ENCODE results near the gene COG3. TPM values are rescaled to one million over a fixed set of nuclear protein-coding genes. Genes with fewer than 3 reads are reported as not detected.
A peak's percentile ranks its signal among the peaks of the same experiment; 100 is the strongest.

Gene COG3
- total RNA-seq, 6 experiments from 2014 or later, result 17.5 to 22.2 (median 20.7) TPM

DNA sequence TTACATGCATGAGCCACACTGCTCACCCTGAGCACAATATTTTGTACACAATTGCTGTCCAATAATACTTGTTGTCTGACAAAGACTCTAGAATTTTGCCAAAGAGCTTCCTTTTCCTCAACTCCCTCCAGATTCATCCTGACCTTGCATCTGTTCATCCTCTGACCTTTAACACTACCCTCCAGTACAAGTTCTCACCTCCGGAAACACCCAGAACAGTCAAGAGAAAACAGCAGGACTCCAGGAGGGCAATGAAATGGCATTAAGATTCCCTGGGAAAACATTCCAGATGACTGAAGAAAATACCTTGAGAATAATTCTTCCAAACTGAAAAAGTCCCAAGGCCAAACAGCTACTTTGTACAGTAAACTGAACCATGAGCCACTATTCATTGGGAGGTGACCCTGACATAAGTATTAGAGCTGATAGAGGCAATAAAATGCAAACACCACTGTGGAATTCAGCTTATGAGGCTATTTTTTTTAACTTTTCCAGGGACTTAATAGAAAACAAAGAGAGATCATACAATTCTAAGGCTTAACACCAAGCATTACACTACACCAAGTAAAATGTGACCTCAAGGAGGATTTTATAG is 15.7 kb upstream of the COG3 start:
- peaks cover 11% of the 10 kb centered on the region for H3K4me1 Mint-ChIP-seq (ENCODE audit: low read depth)
- H3K27me3 Mint-ChIP-seq (ENCODE audit: insufficient read depth), result peaks cover 17% of the 10 kb centered on the region
- no peak overlapping the region for H3K27ac Mint-ChIP-seq
- no peaks in the 10 kb centered on the region for H3K36me3 Mint-ChIP-seq (ENCODE audit: low read depth)
- DNase-seq, result no peak
- H3K4me3 Mint-ChIP-seq, result no peak overlapping the region
- TF ChIP-seq, protein P1, sequence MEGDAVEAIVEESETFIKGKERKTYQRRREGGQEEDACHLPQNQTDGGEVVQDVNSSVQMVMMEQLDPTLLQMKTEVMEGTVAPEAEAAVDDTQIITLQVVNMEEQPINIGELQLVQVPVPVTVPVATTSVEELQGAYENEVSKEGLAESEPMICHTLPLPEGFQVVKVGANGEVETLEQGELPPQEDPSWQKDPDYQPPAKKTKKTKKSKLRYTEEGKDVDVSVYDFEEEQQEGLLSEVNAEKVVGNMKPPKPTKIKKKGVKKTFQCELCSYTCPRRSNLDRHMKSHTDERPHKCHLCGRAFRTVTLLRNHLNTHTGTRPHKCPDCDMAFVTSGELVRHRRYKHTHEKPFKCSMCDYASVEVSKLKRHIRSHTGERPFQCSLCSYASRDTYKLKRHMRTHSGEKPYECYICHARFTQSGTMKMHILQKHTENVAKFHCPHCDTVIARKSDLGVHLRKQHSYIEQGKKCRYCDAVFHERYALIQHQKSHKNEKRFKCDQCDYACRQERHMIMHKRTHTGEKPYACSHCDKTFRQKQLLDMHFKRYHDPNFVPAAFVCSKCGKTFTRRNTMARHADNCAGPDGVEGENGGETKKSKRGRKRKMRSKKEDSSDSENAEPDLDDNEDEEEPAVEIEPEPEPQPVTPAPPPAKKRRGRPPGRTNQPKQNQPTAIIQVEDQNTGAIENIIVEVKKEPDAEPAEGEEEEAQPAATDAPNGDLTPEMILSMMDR (IDR thresholded peaks at IDR 0.05), result no peak
- no peaks in the 10 kb centered on the region for H3K9me3 Mint-ChIP-seq

DNA sequence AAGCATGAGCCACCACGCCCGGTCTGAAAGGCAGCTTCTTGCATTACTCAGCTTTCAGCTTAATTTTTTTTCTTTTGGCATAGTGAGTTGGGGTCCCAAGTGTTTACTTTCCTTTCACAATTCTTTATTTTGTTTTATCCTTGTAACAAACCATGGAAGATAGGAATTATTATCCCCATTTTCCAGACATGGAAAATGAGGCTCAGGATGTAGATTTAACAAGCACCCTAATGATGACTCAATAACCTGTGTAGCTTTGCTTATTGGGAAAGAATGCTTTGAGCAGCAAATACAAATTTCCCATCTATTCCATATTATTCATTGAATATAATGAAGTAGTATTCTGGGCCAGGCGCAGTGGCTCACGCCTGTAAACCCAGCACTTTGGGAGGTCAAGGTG is 13.5 kb upstream of the COG3 start:
- H3K4me3 Mint-ChIP-seq, result no peak overlapping the region
- H3K27me3 Mint-ChIP-seq (ENCODE audit: insufficient read depth), result peaks cover 14% of the 10 kb centered on the region
- no peaks in the 10 kb centered on the region for H3K9me3 Mint-ChIP-seq
- H3K4me1 Mint-ChIP-seq (ENCODE audit: low read depth), result peaks cover 11% of the 10 kb centered on the region
- H3K27ac Mint-ChIP-seq, result no peak overlapping the region
- no peaks in the 10 kb centered on the region for H3K36me3 Mint-ChIP-seq (ENCODE audit: low read depth)
- DNase-seq, result no peak
- TF ChIP-seq, protein P1 (IDR thresholded peaks at IDR 0.05), result no peak

DNA sequence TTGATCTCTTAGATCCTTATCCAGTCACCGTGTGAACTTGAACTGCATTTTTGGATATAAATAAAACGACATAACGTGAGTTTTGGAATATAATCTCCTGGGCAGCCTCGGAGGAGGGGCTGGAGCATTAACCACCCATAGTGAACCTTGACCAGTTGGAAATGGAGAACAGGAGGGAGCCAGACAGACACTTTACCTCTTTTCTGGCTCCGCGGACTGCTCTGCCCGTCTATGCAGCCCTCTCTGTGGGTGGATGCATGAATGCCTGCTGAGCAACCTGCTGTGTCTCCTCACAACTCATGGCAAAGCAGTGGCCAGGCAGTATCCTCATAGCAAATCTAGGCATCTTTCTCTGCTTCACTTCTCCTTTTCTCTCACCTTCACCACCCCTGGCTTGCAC is 10.5 kb upstream of the COG3 start:
- no peak for DNase-seq
- peaks cover 6% of the 10 kb centered on the region; the same call in 1 of the 2 replicates for H3K9me3 Mint-ChIP-seq
- TF ChIP-seq, protein P1 (IDR thresholded peaks at IDR 0.05), result no peak
- no peaks in the 10 kb centered on the region for H3K36me3 Mint-ChIP-seq (ENCODE audit: low read depth)
- H3K4me3 Mint-ChIP-seq, result no peak overlapping the region
- H3K4me1 Mint-ChIP-seq (ENCODE audit: low read depth), result peaks cover 19% of the 10 kb centered on the region
- H3K27ac Mint-ChIP-seq, result no peak overlapping the region
- H3K27me3 Mint-ChIP-seq (ENCODE audit: insufficient read depth), result peaks cover 4% of the 10 kb centered on the region; the same call in 1 of the 2 replicates

DNA sequence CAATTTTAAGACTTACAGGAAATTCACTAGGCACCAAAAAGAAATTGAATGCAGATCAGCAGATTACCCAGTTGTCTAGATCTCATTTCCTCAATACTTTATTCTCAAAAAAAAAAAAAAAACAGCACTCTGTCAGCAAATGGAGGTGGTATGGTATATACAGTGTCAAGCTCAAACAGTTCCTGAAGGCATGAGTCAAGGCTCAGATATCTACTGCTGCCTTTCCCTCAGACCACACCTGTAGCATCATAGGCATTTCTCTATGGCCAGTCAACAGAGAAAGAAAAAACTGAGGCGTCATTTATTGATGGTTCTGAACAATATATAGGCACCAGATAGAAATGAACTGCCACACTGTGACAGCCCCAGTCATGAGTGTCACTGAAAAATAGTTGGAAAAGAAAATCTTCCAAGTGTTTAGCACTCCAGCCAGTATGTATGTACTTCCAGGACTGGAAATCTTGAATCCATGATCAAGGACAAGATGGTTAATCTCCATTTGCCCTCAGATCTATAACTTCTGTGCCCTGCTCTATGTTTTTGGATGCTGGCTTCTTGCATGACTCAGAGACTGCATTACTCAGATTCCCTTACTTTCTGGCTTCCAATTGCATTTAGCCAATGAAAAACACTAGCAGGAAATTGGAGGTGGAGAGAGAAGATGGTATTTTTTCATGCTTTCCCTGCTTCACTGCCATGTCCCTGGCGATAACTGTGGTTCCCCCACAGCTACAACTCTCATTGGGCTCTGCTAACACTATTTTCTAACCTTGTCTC is 8.4 kb upstream of the COG3 start:
- peak; percentile 54 for DNase-seq
- TF ChIP-seq, protein P1 (IDR thresholded peaks at IDR 0.05), result no peak
- H3K4me1 Mint-ChIP-seq (ENCODE audit: low read depth), result peaks cover 19% of the 10 kb centered on the region
- peak overlapping the region; percentile 33; the same call in 1 of the 2 replicates for H3K27ac Mint-ChIP-seq
- peaks cover 4% of the 10 kb centered on the region; the same call in 1 of the 2 replicates for H3K27me3 Mint-ChIP-seq (ENCODE audit: insufficient read depth)
- no peak overlapping the region for H3K4me3 Mint-ChIP-seq
- peaks cover 6% of the 10 kb centered on the region; the same call in 1 of the 2 replicates for H3K9me3 Mint-ChIP-seq
- H3K36me3 Mint-ChIP-seq (ENCODE audit: low read depth), result no peaks in the 10 kb centered on the region

DNA sequence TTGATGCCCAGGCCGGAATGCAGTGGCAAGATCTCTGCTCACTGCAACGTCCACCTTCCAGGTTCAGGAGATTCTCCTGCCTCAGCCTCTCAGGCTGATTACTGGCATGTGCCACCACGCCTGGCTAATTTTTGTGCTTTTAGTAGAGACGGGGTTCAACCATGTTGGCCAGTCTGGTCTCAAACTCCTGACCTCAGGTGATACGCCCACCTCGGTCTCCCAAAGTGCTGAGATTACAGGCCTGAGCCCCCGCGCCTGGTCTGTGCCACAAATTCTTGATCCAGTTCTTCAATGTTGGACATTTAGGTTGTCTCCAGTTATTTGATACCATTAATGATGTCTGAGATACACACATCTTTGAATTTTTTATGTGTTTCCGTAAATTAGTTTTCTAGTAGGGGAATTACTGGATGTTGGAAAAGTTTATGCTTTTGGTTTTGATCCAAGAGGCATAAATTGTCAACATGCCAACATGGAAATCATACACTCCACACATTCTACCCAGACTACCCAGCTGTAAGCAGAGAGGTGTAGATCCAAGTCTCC is 525 bp upstream of the COG3 start:
- Mint-ChIP-seq H3K27ac (peak overlapping the region; percentile 83), H3K4me1 (ENCODE audit: low read depth) (peaks cover 44% of the 10 kb centered on the region), H3K4me3 (peak overlapping the region; percentile 92), H3K27me3 (ENCODE audit: insufficient read depth) (peaks cover 5% of the 10 kb centered on the region; the same call in 1 of the 2 replicates), H3K36me3 (ENCODE audit: low read depth) (peaks cover 22% of the 10 kb centered on the region), H3K9me3 (no peaks in the 10 kb centered on the region)
- TF ChIP-seq, protein P1 (IDR thresholded peaks at IDR 0.05), result no peak; the same call in 1 of the 2 replicates
- no peak for DNase-seq
